ENCODE results near the gene LNX1.
A peak's percentile ranks its signal among the peaks of the same experiment; 100 is the strongest.

Gene LNX1

GRCh38 chr4:53605783-53606182 is 14.5 kb upstream of the LNX1 start:
- TF ChIP-seq RAD21 (IDR thresholded peaks at IDR 0.05; ENCODE audit: low read depth): no peak
- TF ChIP-seq TCF12 (IDR thresholded peaks at IDR 0.05; ENCODE audit: low read depth): no peak
- no peak for TF ChIP-seq FOXM1 (IDR thresholded peaks at IDR 0.05; ENCODE audit: borderline replicate concordance, low read depth)
- no peak for TF ChIP-seq CEBPB (IDR thresholded peaks at IDR 0.05)
- no peak for TF ChIP-seq MAX (IDR thresholded peaks at IDR 0.05)
- TF ChIP-seq USF1 (IDR thresholded peaks at IDR 0.05): no peak
- no peak for TF ChIP-seq YY1 (IDR thresholded peaks at IDR 0.05; ENCODE audit: low read depth)
- no peak for TF ChIP-seq NFIC (IDR thresholded peaks at IDR 0.05)
- TF ChIP-seq EGR1 (IDR thresholded peaks at IDR 0.05): no peak
- no peak for TF ChIP-seq ZBTB7A (IDR thresholded peaks at IDR 0.05; ENCODE audit: low read depth)
- no peak for TF ChIP-seq CREB1 (IDR thresholded peaks at IDR 0.05; ENCODE audit: low read depth)
- no peak for TF ChIP-seq TAF1 (IDR thresholded peaks at IDR 0.05; ENCODE audit: low read depth)

- no peak for TF ChIP-seq FOXM1 (IDR thresholded peaks at IDR 0.05; ENCODE audit: borderline replicate concordance, low read depth)
- no peak for TF ChIP-seq EGR1 (IDR thresholded peaks at IDR 0.05)
Measured at GRCh38 chr4:53602390-53602789, 11.1 kb upstream of the LNX1 start.

- TF ChIP-seq NFIC (IDR thresholded peaks at IDR 0.05) (no peak), TCF12 (IDR thresholded peaks at IDR 0.05; ENCODE audit: low read depth) (0 out of 2 replicates have a peak, but pooled peaks have one; percentile 32), EP300 (IDR thresholded peaks at IDR 0.05; ENCODE audit: borderline replicate concordance) (no peak), TAF1 (IDR thresholded peaks at IDR 0.05; ENCODE audit: low read depth) (no peak), MAX (IDR thresholded peaks at IDR 0.05) (peak; percentile 30; the same call in 1 of the 2 replicates), FOXM1 (IDR thresholded peaks at IDR 0.05; ENCODE audit: borderline replicate concordance, low read depth) (no peak), TEAD4 (IDR thresholded peaks at IDR 0.05) (no peak), EGR1 (IDR thresholded peaks at IDR 0.05) (no peak), YY1 (IDR thresholded peaks at IDR 0.05; ENCODE audit: low read depth) (no peak), ZBTB7A (IDR thresholded peaks at IDR 0.05; ENCODE audit: low read depth) (no peak), CEBPB (IDR thresholded peaks at IDR 0.05) (no peak), RAD21 (IDR thresholded peaks at IDR 0.05; ENCODE audit: low read depth) (peak; percentile 46), CREB1 (IDR thresholded peaks at IDR 0.05; ENCODE audit: low read depth) (no peak), REST (IDR thresholded peaks at IDR 0.05; ENCODE audit: low read depth) (no peak), USF1 (IDR thresholded peaks at IDR 0.05) (no peak)
Measured at GRCh38 chr4:53601251-53601764, 10.0 kb upstream of the LNX1 start.

GRCh38 chr4:53599632-53600031 is 8.3 kb upstream of the LNX1 start:
- TF ChIP-seq FOXM1 (IDR thresholded peaks at IDR 0.05; ENCODE audit: borderline replicate concordance, low read depth) (no peak), YY1 (IDR thresholded peaks at IDR 0.05; ENCODE audit: low read depth) (no peak), MAX (IDR thresholded peaks at IDR 0.05) (no peak), REST (IDR thresholded peaks at IDR 0.05; ENCODE audit: low read depth) (no peak), CEBPB (IDR thresholded peaks at IDR 0.05) (no peak), TEAD4 (IDR thresholded peaks at IDR 0.05) (no peak), ZBTB7A (IDR thresholded peaks at IDR 0.05; ENCODE audit: low read depth) (no peak), TAF1 (IDR thresholded peaks at IDR 0.05; ENCODE audit: low read depth) (no peak), RAD21 (IDR thresholded peaks at IDR 0.05; ENCODE audit: low read depth) (no peak), NFIC (IDR thresholded peaks at IDR 0.05) (no peak), EGR1 (IDR thresholded peaks at IDR 0.05) (no peak), USF1 (IDR thresholded peaks at IDR 0.05) (no peak), TCF12 (IDR thresholded peaks at IDR 0.05; ENCODE audit: low read depth) (no peak), EP300 (IDR thresholded peaks at IDR 0.05; ENCODE audit: borderline replicate concordance) (no peak)

- TF ChIP-seq CEBPB (IDR thresholded peaks at IDR 0.05) (no peak), RAD21 (IDR thresholded peaks at IDR 0.05; ENCODE audit: low read depth) (no peak), REST (IDR thresholded peaks at IDR 0.05; ENCODE audit: low read depth) (no peak)
Measured at GRCh38 chr4:53598901-53599300, 7.6 kb upstream of the LNX1 start.

Data from Ishikawa (cell line).